ENCODE measurements around the gene RANBP3L.

RANBP3L gene

DNA sequence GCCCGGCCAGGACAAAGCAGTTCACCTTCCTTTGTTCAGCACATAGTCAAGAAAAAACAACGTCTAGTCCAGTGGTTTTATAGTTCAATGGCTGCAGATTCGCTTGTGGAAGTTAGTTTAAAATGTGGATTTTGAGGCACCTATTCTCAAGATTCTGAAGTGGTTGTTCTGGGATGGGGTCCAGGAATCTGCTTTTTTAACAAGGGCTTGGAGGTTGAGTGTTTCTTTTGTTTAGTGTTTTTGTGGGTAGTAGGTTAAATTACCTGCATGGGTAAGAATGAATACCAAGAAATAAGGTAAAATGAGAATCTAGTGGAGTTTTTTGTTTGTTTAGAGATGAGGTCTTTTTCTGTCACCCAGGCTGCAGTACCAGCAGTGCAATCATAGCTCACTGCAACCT is 31.5 kb downstream of the RANBP3L start:
- H3K4me3 ChIP-seq (ENCODE audit: low read length), result no peak overlapping the region
- H3K9me2 ChIP-seq (replicated peaks; ENCODE audit: insufficient read depth, low read length), result no peaks in the 10 kb centered on the region
- no peak for TF ChIP-seq EZH2 (optimal IDR thresholded peaks at IDR 0.05; ENCODE audit: low read depth, low read length)
- TF ChIP-seq, protein P1, sequence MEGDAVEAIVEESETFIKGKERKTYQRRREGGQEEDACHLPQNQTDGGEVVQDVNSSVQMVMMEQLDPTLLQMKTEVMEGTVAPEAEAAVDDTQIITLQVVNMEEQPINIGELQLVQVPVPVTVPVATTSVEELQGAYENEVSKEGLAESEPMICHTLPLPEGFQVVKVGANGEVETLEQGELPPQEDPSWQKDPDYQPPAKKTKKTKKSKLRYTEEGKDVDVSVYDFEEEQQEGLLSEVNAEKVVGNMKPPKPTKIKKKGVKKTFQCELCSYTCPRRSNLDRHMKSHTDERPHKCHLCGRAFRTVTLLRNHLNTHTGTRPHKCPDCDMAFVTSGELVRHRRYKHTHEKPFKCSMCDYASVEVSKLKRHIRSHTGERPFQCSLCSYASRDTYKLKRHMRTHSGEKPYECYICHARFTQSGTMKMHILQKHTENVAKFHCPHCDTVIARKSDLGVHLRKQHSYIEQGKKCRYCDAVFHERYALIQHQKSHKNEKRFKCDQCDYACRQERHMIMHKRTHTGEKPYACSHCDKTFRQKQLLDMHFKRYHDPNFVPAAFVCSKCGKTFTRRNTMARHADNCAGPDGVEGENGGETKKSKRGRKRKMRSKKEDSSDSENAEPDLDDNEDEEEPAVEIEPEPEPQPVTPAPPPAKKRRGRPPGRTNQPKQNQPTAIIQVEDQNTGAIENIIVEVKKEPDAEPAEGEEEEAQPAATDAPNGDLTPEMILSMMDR (IDR thresholded peaks at IDR 0.05; ENCODE audit: low read length), result no peak
- TF ChIP-seq EZH2phosphoT487 (IDR thresholded peaks at IDR 0.05; ENCODE audit: low read length), result no peak
- peaks cover 7% of the 10 kb centered on the region; the same call in 1 of the 2 replicates for H3K27me3 ChIP-seq (replicated peaks; ENCODE audit: insufficient read depth, low read length)
- H3F3A ChIP-seq (ENCODE audit: insufficient read depth, low read length), result no peaks in the 10 kb centered on the region
- DNase-seq, result no peak
- no peaks in the 10 kb centered on the region for H3K36me3 ChIP-seq (replicated peaks; ENCODE audit: insufficient read depth, low read length)
- no peaks in the 10 kb centered on the region for H3K79me2 ChIP-seq (ENCODE audit: low read length)
- H3K9me3 ChIP-seq (replicated peaks; ENCODE audit: insufficient read depth, low read length), result no peaks in the 10 kb centered on the region
- no peaks in the 10 kb centered on the region for H3K4me1 ChIP-seq (ENCODE audit: low read length)
- H3K4me2 ChIP-seq (ENCODE audit: low read depth, low read length), result no peak overlapping the region
- no peak overlapping the region for H3K27ac ChIP-seq (ENCODE audit: low read length)
- no peak overlapping the region for H2AFZ ChIP-seq (ENCODE audit: low read length)
- H4K20me1 ChIP-seq (ENCODE audit: insufficient read depth, low read length), result no peaks in the 10 kb centered on the region
- H3K9ac ChIP-seq (ENCODE audit: low read length), result no peak overlapping the region

DNA sequence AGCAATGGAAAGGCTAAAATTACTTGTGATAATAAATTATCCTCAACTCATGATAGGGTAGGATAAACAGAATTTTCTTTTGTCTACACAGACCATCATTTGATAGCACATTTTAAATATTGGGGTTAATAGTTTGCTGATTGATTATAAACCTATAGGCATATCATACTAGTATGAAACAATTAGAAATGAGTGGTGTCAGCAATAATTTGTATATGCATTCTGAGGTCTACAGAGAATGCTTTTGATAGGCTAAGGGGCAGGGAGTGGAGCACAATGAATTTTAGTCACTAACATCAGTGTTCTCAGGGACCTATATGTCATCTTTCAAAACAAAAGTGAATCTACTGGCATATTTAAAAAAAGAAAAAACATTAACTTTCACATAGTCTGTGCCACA is 32.2 kb downstream of the RANBP3L start:
- Histone ChIP-seq H3F3A (ENCODE audit: insufficient read depth, low read length) (0 out of 2 replicates have a peak, but pooled peaks cover 2% of the 10 kb centered on the region), H3K4me3 (ENCODE audit: low read length) (no peak overlapping the region), H2AFZ (ENCODE audit: low read length) (no peak overlapping the region), H3K27me3 (replicated peaks; ENCODE audit: insufficient read depth, low read length) (no peaks in the 10 kb centered on the region), H4K20me1 (ENCODE audit: insufficient read depth, low read length) (no peaks in the 10 kb centered on the region), H3K27ac (ENCODE audit: low read length) (no peak overlapping the region), H3K36me3 (replicated peaks; ENCODE audit: insufficient read depth, low read length) (no peaks in the 10 kb centered on the region), H3K79me2 (ENCODE audit: low read length) (no peaks in the 10 kb centered on the region), H3K4me1 (ENCODE audit: low read length) (0 out of 2 replicates have a peak, but pooled peaks cover 2% of the 10 kb centered on the region), H3K9me3 (replicated peaks; ENCODE audit: insufficient read depth, low read length) (no peaks in the 10 kb centered on the region), H3K4me2 (ENCODE audit: low read depth, low read length) (no peak overlapping the region), H3K9ac (ENCODE audit: low read length) (no peak overlapping the region), H3K9me2 (replicated peaks; ENCODE audit: insufficient read depth, low read length) (no peaks in the 10 kb centered on the region)
- DNase-seq, result no peak
- TF ChIP-seq EZH2 (optimal IDR thresholded peaks at IDR 0.05; ENCODE audit: low read depth, low read length) (no peak), EZH2phosphoT487 (IDR thresholded peaks at IDR 0.05; ENCODE audit: low read length) (no peak)
- TF ChIP-seq, protein P1 (IDR thresholded peaks at IDR 0.05; ENCODE audit: low read length), result no peak

DNA sequence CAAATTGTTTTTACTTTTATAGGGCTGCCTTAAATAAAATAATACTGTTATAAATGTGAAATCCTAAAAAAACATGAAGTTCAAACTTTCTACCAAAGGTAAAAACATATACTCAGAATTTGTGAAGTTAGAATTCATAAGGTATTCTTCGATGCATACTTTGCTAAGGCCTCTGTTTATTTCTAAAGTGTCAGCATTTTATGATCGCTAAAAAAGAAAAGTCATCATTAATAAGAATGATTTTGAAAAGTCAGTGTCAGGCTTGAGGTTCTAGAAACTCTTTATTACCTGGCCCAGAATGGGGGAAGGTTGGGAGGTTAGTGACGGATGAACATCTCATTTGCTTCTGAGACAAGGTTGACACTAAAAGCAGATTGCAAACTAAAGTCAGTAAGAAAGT is 33.8 kb downstream of the RANBP3L start:
- no peaks in the 10 kb centered on the region for H3K36me3 ChIP-seq (replicated peaks; ENCODE audit: insufficient read depth, low read length)
- H3K4me2 ChIP-seq (ENCODE audit: low read depth, low read length), result no peak overlapping the region
- H2AFZ ChIP-seq (ENCODE audit: low read length), result no peak overlapping the region
- 0 out of 2 replicates have a peak, but pooled peaks cover 9% of the 10 kb centered on the region for H3K4me1 ChIP-seq (ENCODE audit: low read length)
- H3K9ac ChIP-seq (ENCODE audit: low read length), result no peak overlapping the region
- H3K4me3 ChIP-seq (ENCODE audit: low read length), result no peak overlapping the region
- no peak overlapping the region for H3K27ac ChIP-seq (ENCODE audit: low read length)
- DNase-seq, result no peak
- TF ChIP-seq, protein P1 (IDR thresholded peaks at IDR 0.05; ENCODE audit: low read length), result no peak
- TF ChIP-seq EZH2 (optimal IDR thresholded peaks at IDR 0.05; ENCODE audit: low read depth, low read length) (no peak), EZH2phosphoT487 (IDR thresholded peaks at IDR 0.05; ENCODE audit: low read length) (no peak)
- H3K79me2 ChIP-seq (ENCODE audit: low read length), result no peaks in the 10 kb centered on the region
- no peaks in the 10 kb centered on the region for H3K9me3 ChIP-seq (replicated peaks; ENCODE audit: insufficient read depth, low read length)
- no peaks in the 10 kb centered on the region for H4K20me1 ChIP-seq (ENCODE audit: insufficient read depth, low read length)
- no peaks in the 10 kb centered on the region for H3K9me2 ChIP-seq (replicated peaks; ENCODE audit: insufficient read depth, low read length)
- no peaks in the 10 kb centered on the region for H3K27me3 ChIP-seq (replicated peaks; ENCODE audit: insufficient read depth, low read length)
- 0 out of 2 replicates have a peak, but pooled peaks cover 2% of the 10 kb centered on the region for H3F3A ChIP-seq (ENCODE audit: insufficient read depth, low read length)
